ENCODE measurements around the gene PRMT2.
"Not testable (repeated sequence)": the region's sequence is repeated elsewhere in the genome, so short reads cannot be mapped to it uniquely, and the experiment has no call there.

Gene PRMT2

GRCh38 chr21:46617267-46618051, 18.0 kb upstream of the PRMT2 start:
- DNase-seq (ENCODE audit: low spot score), result no peak

- DNase-seq (ENCODE audit: low spot score), result no peak
Observed at GRCh38 chr21:46618738-46619379, 16.6 kb upstream of the PRMT2 start.

GRCh38 chr21:46619846-46620245, 15.6 kb upstream of the PRMT2 start:
- DNase-seq (ENCODE audit: low spot score), result no peak

GRCh38 chr21:46620846-46621245, 14.6 kb upstream of the PRMT2 start:
- no peak for DNase-seq (ENCODE audit: low spot score)

GRCh38 chr21:46621457-46622182, 13.9 kb upstream of the PRMT2 start:
- DNase-seq (ENCODE audit: low spot score), result no peak

GRCh38 chr21:46622226-46622625, 13.2 kb upstream of the PRMT2 start:
- DNase-seq (ENCODE audit: low spot score), result no peak

GRCh38 chr21:46624050-46624449, 11.4 kb upstream of the PRMT2 start:
- no peak for DNase-seq (ENCODE audit: low spot score)

- DNase-seq (ENCODE audit: low spot score), result no peak
Observed at GRCh38 chr21:46625759-46626158, 9.7 kb upstream of the PRMT2 start.

GRCh38 chr21:46626536-46626935, 8.9 kb upstream of the PRMT2 start:
- DNase-seq (ENCODE audit: low spot score), result no peak

GRCh38 chr21:46626975-46627501, 8.4 kb upstream of the PRMT2 start:
- DNase-seq (ENCODE audit: low spot score), result no peak

- no peak for DNase-seq (ENCODE audit: low spot score)
Observed at GRCh38 chr21:46627726-46628125, 7.7 kb upstream of the PRMT2 start.

- no peak for DNase-seq (ENCODE audit: low spot score)
Observed at GRCh38 chr21:46628868-46629267, 6.6 kb upstream of the PRMT2 start.

- not testable (repeated sequence) for DNase-seq (ENCODE audit: low spot score)
Observed at GRCh38 chr21:46630915-46631314, 4.6 kb upstream of the PRMT2 start.

GRCh38 chr21:46633566-46633965, 1.9 kb upstream of the PRMT2 start:
- no peak for DNase-seq (ENCODE audit: low spot score)

GRCh38 chr21:46634427-46634826, 1.0 kb upstream of the PRMT2 start:
- no peak for DNase-seq (ENCODE audit: low spot score)

GRCh38 chr21:46634966-46635323, 529 bp upstream of the PRMT2 start:
- DNase-seq (ENCODE audit: low spot score), result peak; percentile 75

- no peak for DNase-seq (ENCODE audit: low spot score)
Observed at GRCh38 chr21:46636181-46636512, 673 bp downstream of the PRMT2 start.

GRCh38 chr21:46636550-46637285, 1.2 kb downstream of the PRMT2 start:
- DNase-seq (ENCODE audit: low spot score), result no peak

GRCh38 chr21:46637952-46638746, 2.7 kb downstream of the PRMT2 start:
- DNase-seq (ENCODE audit: low spot score), result no peak

GRCh38 chr21:46639489-46640386, 4.3 kb downstream of the PRMT2 start:
- DNase-seq (ENCODE audit: low spot score), result no peak
